GM21447 (cell line): ENCODE results near the gene OSBPL10.
"Not testable (repeated sequence)": the region's sequence is repeated elsewhere in the genome, so short reads cannot be mapped to it uniquely, and the experiment has no call there.

Experiments
- ATAC-seq: cut with Tn5 transposase; IDR thresholded peaks from one replicate; pipeline ENCODE4 v1.9.1; 2021; ENCODE audit not compliant: unreplicated experiment

OSBPL10 gene, protein sequence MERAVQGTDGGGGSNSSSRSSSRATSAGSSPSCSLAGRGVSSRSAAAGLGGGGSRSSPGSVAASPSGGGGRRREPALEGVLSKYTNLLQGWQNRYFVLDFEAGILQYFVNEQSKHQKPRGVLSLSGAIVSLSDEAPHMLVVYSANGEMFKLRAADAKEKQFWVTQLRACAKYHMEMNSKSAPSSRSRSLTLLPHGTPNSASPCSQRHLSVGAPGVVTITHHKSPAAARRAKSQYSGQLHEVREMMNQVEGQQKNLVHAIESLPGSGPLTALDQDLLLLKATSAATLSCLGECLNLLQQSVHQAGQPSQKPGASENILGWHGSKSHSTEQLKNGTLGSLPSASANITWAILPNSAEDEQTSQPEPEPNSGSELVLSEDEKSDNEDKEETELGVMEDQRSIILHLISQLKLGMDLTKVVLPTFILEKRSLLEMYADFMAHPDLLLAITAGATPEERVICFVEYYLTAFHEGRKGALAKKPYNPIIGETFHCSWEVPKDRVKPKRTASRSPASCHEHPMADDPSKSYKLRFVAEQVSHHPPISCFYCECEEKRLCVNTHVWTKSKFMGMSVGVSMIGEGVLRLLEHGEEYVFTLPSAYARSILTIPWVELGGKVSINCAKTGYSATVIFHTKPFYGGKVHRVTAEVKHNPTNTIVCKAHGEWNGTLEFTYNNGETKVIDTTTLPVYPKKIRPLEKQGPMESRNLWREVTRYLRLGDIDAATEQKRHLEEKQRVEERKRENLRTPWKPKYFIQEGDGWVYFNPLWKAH

DNA sequence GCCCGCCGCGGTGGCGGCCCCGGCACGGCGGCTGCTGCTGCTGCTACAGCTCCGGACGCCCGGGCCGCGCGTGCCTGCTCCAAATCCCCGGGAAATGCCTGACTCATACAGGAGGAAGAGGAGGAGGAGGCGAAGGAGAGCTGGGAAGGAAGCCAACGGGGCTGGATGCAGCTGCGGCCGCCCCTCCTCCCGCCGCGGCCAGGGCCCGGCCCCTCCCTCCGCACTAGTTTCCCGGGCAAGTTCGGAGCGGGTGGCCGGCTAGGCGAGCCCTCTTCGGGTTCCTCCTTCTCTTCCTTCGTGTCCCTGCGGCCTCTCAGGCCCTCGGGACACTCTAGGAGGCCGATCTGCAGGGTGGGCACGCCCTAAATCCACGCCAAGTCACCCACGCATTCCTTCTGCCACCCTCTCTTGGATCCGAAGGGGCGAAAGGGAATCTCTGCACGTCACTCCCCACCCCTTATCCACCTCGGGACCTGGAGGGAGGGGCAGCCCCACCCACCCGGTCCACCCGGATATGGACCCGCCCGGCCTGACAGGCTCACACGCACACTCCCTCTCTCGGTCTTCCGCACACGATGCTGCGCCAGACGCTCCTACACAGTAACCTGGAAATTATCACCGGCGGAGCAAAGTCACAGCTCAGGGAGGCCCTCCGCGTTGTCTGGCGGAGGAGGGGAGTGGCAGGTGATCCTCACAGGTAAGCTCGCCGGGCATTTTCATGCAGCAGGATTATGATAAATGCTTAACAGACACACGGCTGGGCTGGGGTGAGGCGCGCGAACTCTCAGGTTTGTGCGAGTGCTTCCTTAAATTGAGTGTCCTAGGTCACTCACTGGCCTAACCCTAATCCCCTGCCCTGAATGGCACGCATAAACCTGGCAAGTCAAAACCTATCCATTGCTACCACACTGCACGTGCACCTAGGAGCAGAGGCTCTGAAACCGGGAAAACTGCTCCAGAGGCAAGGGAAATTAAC, at the start of gene OSBPL10, which contains the start of gene ZNF860:
OSBPL10 (minus strand) TSS at position 57 of the 976 bp plus-strand sequence. CDS start 83 bp downstream, outside the sequence.
ZNF860 (plus strand) TSS at position 545 of the 976 bp plus-strand sequence. CDS start 7,330 bp downstream, outside the sequence.
- peak; percentile 28 for ATAC-seq

DNA sequence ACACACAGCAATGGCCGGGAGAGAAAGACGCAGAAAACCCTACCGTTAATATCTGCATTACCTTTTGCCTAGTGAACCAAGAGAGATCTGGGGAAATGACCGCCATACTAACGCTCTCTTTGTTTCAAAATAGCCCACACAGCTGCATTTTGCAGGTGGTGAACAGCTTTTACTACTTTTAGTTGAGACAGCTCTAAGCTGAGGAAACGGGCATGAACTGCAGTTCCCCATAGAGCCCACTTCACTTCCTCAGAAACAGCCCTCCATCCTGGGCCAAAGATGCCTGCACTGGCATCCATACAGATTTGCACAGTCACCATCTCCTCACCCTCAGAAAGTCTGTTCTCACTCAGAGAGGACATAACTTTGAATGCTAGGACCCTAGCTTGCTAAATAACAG, 45.5 kb upstream of the OSBPL10 start:
- ATAC-seq, result no peak

DNA sequence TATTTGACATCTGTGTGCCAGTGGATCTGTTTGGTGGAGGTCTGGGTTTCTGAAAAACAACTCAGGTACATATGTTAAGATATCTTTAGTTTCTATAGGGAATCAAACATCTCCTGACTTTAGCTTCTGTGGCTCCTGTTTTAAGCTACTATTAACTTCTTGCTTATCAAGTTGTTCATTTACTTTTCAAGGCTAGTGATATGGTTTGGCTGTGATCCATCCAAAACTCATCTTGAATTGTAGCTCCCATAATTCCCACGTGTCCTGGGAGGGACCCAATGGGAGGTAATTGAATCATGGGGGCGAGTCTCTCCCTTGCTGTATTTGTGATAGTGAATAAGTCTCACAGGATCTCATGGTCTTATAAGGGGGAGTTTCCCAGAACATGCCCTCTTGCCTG, 41.9 kb upstream of the OSBPL10 start:
- ATAC-seq, result no peak

DNA sequence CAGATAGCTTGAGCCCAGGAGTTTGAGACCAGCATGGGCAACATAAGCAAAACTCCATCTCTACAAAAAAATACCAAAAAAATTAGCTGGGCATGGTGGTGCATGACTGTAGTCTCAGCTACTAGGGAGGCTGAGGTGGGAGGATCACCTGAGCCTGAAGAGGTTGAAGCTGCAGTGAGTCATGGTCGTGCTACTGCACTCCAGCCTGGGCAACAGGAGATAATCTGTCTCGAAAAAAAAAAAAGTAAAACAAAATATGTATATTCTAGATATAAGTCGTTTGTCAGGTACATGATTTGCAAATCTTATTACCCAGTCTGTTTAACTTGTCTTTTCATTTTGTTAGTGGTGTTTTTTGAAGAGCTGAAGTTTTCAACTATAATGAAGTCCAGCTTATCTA, 40.7 kb upstream of the OSBPL10 start:
- ATAC-seq, result no peak

DNA sequence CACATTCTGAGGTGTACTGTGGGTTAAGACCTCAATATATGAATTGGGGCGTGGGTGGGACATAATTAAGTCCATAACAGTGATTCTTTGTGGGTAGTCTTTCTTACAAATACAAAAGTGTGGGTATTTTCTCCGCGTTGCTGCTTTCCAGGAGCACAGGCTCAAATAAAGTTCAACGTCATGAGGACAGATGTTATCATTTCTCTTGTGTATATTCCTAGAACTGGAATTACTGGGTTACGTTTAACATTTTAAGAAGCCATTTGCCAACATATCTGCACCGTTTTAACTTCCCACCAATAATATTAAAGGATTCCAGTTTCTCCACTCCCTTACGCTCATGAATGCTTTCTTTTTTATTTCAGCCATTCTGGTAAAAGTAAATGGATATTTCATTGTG, 40.1 kb upstream of the OSBPL10 start:
- ATAC-seq, result no peak

DNA sequence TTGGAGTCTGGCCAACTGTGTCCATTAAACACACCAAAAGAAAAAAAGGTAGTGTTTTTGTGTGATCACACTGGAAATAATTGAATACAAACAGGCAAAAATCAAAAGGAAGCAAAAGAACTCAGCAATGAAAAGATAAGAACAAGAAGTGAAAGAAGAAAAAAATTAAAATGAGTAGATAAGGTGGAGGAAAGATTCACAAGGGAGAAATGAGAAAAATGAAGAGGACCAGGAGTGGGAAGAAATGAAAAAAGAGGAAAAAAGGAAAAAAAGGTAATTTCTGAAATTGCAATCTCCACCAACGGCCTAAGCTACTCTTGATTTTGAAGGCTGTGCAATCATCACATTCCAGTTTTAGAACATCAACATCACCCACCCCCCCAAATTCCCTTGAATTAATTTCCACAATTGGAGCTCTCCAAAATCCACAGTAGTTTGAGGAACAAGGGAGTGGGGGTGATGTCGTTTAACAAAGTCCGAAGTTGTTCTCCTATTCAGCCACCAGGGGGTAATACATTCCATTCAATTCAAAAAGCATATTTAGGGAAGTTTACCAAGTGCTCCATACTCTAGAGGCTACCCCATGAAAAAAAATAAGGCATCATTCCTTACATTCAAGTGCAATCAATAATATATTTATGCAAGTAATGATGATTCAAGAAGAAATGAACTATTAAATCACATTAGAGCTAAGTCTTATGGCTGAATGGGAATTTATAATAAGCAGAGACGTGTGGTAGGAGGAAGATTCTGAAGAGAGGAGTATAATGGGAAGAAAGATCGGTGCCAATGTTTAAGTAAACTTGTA, 37.9 kb upstream of the OSBPL10 start:
- ATAC-seq, result no peak

DNA sequence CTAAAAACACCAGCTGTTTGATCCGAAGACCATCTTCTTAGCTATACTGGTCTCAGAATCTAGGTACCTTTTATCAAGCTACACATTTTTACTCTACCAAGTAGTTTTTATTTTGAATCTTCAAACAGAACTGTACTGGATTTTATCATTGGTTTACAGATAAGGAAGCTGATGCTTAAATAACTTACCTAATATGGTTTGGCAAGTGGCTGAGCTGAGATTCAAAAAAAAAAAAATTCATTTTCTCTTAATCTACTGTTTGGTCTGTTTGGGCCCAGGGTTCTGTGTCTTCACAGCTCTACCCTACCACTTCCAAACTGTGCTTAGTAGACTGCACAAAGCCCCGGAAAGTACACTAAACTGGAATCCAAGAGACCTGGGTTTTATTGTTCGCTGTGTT, 36.2 kb upstream of the OSBPL10 start:
- no peak for ATAC-seq

DNA sequence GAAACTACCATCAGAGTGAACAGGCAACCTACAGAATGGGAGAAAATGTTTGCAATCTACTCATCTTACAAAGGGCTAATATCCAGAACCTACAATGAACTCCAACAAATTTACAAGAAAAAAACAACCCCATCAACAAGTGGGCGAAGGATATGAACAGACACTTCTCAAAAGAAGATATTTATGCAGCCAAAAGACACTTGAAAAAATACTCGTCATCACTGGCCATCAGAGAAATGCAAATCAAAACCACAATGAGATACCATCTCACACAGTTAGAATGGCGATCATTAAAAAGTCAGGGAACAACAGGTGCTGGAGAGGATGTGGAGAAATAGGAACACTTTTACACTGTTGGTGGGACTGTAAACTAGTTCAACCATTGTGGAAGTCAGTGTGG, 34.6 kb upstream of the OSBPL10 start:
- ATAC-seq, result not testable (repeated sequence)

DNA sequence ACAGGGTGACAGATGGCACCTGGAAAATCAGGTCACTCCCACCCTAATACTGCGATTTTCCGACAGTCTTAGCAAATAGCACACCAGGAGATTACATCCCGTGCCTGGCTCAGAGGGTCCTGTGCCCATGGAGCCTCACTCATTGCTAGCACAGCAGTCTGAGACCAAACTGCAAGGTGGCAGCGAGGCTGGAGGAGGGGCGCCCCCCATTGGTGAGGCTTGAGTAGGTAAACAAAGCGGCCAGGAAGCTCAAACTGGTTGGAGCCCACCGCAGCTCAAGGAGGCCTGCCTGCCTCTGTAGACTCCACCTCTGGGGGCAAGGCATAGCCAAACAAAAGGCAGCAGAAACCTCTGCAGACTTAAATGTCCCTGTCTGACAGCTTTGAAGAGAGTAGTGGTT, 29.6 kb upstream of the OSBPL10 start:
- not testable (repeated sequence) for ATAC-seq

DNA sequence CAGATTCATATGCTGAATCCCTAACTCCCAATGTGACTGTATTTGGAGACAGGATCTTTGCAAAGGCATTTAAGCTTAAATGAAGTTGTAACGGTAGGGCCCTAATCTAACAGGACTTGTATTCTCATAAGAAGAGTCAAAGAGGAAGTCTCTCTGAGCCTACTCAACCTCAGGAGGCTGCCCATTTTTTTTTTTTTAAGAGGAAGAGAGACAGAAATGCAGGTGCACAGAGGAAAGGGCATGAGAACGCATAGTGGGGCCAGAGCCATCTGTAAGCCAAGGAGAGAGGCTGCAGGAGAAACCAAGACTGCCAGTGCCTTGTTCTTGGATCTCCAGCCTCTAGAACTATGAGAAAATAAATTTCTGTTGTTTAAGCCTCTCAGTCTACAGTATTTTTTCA, 28.9 kb upstream of the OSBPL10 start:
- no peak for ATAC-seq

DNA sequence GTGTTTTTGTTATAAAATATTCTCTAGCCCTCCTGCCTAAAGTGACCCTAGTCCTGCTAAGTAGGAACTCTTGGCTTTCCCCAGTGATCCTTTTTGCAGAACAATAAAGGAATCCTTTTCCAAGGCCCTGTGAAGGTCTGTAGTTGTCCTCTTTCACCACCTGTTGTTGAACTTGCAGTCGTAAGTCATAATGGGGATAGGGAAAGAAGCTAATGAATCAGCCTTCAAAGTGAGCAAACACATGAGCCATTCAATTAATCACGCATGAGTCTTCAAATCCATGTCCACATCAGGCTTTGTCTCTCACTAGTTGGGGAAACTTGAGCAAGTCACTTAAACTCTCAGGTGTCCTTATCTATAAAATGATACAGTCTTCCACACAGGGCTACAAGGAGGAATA, 28.0 kb upstream of the OSBPL10 start:
- no peak for ATAC-seq

DNA sequence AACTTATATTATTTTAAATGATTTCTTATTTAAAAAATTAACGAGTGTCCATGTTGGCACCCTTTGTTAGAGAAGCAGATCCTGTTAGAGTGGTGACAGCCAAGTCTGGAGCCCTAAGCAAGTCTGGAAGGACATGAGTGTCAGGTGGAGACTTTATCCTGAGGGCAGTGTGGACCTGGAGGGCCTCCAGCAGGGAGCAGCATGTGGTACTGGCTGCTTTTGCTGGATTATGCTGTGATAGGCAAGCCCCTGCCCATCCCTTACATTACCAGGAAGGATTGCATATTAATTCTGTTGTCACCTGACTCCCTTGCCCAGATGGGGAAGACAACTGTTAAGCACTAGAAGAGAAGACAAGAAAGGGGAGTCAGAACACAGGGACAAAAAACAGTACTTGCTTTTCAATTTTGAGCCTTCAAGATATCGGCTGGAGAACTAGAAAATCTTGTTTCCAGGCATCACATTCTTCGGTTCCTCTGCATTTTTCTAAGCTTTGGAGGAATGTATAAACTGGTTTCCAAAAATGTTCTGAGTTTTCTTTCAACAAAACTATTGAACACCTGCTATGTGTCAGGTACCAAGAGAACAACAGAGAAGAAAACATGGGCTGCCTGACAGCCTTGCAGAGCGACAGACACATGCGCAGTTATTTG, 23.2 kb upstream of the OSBPL10 start:
- ATAC-seq, result no peak

DNA sequence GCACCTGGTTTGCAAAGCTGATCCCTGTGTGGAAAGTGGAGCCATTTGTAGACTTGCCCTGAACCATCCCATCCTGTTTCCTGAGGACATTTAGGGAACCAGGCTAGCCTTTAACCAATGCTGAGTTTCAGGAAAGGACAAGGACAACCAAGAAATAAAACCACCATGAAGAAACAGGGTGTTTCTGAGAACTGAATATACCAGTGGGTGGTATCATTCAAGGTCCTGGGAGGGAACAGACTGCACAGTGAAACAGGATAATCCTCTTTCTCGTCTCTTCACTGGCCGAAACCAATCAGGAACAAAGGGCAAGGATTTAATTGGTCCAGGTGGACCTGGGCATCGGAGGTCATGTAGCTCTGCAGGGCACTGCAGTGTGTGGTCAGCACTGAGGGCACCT, 22.3 kb upstream of the OSBPL10 start:
- no peak for ATAC-seq

DNA sequence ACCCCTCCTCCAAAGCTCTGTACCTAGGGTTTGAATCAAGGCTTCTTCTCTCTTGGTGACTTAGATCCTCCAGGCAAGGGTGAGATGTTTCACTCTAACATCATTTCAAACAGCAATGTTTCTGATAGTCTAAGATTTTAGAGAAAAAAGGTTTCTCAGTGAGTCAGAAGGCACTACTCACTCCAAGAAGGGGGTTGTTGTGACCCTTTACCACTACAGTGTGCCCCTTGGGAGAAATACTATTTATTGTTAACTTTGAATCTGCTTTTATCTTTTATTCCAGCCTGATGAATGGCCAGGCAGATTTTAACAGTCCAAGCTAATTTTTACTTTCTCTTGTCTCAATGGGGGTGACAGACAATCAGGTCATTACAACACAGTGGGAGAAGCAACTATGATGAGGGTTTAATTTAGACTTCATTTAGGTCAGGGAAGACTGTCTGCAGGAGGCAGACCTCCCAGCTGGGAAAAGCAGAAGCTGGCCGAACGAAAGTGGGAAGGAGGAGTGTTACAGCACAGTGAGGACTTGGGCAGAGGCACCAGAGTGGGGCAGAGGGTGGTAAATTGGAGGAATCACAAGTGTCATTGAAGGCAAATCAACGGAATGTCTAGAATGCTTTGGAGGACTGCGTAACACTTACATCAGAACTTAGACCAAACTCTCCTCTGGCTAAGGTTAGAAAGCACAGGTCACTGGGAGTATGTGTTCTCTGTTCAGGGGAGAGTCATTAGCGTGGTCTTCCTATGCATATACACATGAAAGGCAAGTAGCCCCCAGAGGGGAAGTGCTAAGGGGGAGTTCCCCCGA, 21.7 kb upstream of the OSBPL10 start:
- no peak for ATAC-seq

DNA sequence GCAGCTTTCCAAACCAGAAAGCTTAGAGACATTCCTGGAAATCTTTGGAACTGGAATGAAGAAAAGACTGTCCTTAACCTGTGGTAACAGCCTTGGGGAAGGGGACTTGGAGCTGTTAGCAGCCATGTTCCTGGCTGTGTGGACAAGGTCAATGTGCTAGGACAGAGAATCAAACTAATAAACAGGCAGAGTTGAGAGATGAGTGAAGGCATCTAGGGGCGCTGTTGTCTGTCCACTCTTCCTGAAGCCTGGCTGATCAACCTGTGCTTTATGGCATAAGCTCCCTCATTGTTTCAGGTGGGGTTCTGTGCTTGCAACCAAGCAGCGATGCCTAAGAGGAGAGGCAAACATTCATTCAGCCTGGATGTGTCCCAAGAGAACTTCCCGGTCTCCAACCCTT, 19.8 kb upstream of the OSBPL10 start:
- no peak for ATAC-seq

DNA sequence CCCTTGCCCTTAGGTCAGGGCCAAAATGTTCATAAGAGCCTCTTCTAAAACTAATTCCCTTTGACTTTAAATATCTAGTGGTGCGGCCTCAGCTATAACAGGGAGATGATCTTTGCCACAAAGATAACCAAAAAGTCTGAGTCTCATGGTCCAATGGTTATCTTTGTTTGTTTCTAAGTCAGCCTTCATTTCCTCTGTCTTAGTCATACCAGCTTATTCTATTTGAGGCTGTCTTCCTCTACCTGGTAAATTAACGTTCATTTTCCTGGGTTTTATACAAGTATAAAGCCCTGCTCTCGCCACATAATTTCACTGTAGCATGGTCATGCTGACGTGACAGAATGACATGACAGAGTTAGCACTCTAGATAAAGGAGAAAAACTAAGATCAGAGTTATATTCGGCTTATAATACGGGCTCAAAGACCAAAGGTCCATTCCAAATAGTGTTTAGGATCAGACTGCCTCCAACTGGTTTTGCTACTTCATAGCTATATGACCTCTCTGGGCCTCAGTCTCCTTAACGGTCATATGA, 18.9 kb upstream of the OSBPL10 start:
- ATAC-seq, result no peak

DNA sequence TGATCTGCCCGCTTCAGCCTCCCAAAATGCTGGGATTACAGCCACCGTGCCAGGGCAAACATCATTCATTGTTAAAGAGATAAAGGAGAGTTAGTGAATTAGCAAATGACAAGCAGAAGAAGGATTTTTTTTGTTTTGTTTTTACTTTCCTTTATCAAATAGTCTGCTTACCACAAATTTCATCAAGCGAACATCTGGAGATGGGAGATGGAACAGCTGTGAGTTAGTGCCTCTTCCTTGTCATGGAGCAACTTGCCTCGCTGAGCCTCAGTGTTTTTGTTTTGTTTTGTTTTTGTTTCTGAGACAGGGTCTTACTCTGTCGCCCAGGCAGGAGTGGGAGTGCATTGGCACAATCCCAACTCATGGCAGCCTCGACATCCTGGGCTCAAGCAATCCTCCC, 16.4 kb upstream of the OSBPL10 start:
- no peak for ATAC-seq

DNA sequence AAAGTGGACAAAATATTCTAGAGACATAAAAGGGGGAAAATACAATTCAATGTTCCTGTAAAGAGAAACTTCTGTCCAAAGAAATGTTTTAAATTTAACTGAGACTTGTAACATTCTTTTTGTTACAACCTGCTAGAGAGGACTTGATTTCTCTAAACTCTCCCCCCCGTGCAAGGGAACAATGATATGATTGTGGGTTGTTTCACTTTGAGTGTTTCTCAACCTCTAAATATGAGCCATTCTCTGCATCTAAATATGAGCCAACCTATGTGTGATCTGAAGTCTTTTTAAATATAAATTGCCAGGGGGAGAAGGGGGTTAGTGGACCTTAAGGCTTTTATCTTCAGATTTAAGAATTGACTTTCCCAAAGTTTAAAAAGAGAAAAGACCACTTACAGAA, 15.1 kb upstream of the OSBPL10 start:
- no peak for ATAC-seq

DNA sequence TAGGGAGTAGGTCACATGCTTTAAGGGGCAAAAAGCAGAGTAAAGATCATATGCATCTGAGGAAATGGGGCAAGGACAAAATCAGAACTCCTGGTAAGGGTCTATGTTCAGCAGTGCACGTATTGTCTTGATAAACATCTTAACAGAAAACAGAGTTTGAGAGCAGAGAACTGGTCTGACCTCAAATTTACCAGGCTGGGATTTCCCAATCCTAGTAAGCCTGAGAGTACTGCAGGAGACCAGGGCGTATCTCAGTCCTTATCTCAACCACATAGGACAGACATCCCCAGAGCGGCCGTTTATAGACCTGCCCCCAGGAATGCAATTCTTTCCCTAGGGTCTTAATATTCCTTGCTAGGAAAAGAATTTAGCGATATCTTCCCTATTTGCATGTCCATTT, 14.0 kb upstream of the OSBPL10 start:
- not testable (repeated sequence) for ATAC-seq
